Neural cell (in vitro differentiated cells): ENCODE results near the gene CRYGN.

Experiments used
- CTCF ChIP-seq: fragments of 450-650 bp; IDR thresholded peaks from 2 replicates; pipeline ENCODE4 v1.5.1; 2014; ENCODE audit warnings: antibody characterized with exemption, mild to moderate bottlenecking, moderate library complexity; ENCODE audit not compliant: poor library complexity, severe bottlenecking
- EP300 ChIP-seq: fragments of 450-650 bp; conservative IDR thresholded peaks from 2 replicates; pipeline ENCODE4 v1.6.1; 2014; ENCODE audit warnings: antibody characterized with exemption, mild to moderate bottlenecking, moderate library complexity; ENCODE audit not compliant: poor library complexity, severe bottlenecking
- EZH2 ChIP-seq: fragments of 200-600, 300-800 bp; shearing (Covaris generic), sonication (generic); IDR thresholded peaks from 2 replicates; pipeline ENCODE4 v1.6.1; 2014; ENCODE audit warnings: antibody characterized with exemption, low read length, borderline replicate concordance, mild to moderate bottlenecking; ENCODE audit not compliant: insufficient read depth, poor library complexity, severe bottlenecking
- POLR2AphosphoS5 ChIP-seq: IDR thresholded peaks from 2 replicates; pipeline ENCODE4 v1.6.1; 2012
- SMC3 ChIP-seq: fragments of 450-650 bp; conservative IDR thresholded peaks from 2 replicates; pipeline ENCODE4 v1.6.1; 2014; ENCODE audit warnings: antibody characterized with exemption, mild to moderate bottlenecking, moderate library complexity; ENCODE audit not compliant: poor library complexity
- TF ChIP-seq, protein P1 (sequence below): IDR thresholded peaks from 2 replicates; pipeline ENCODE4 v1.6.1; 2012; ENCODE audit warnings: borderline replicate concordance

GRCh38 chr7:151447312-151447711, 7.4 kb upstream of the CRYGN start:
- TF ChIP-seq EZH2 (no peak), SMC3 (no peak), POLR2AphosphoS5 (no peak), CTCF (no peak), EP300 (no peak)
- TF ChIP-seq, protein P1, sequence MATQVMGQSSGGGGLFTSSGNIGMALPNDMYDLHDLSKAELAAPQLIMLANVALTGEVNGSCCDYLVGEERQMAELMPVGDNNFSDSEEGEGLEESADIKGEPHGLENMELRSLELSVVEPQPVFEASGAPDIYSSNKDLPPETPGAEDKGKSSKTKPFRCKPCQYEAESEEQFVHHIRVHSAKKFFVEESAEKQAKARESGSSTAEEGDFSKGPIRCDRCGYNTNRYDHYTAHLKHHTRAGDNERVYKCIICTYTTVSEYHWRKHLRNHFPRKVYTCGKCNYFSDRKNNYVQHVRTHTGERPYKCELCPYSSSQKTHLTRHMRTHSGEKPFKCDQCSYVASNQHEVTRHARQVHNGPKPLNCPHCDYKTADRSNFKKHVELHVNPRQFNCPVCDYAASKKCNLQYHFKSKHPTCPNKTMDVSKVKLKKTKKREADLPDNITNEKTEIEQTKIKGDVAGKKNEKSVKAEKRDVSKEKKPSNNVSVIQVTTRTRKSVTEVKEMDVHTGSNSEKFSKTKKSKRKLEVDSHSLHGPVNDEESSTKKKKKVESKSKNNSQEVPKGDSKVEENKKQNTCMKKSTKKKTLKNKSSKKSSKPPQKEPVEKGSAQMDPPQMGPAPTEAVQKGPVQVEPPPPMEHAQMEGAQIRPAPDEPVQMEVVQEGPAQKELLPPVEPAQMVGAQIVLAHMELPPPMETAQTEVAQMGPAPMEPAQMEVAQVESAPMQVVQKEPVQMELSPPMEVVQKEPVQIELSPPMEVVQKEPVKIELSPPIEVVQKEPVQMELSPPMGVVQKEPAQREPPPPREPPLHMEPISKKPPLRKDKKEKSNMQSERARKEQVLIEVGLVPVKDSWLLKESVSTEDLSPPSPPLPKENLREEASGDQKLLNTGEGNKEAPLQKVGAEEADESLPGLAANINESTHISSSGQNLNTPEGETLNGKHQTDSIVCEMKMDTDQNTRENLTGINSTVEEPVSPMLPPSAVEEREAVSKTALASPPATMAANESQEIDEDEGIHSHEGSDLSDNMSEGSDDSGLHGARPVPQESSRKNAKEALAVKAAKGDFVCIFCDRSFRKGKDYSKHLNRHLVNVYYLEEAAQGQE: no peak
